Measurements from ENCODE around the gene BLACAT1. TPM values are rescaled to one million over a fixed set of nuclear protein-coding genes. Genes with fewer than 3 reads are reported as not detected.
A peak's percentile ranks its signal among the peaks of the same experiment; 100 is the strongest.
"Not testable (repeated sequence)": the region's sequence is repeated elsewhere in the genome, so short reads cannot be mapped to it uniquely, and the experiment has no call there.

Gene BLACAT1
- total RNA-seq, 2 experiments from 2014 or later: 0.90 to 1.2 TPM

GRCh38 chr1:205481629-205482151 lies 25.8 kb upstream of the BLACAT1 start:
- intact Hi-C loops (cut with micrococcal nuclease): loop anchor here (5.0 kb wide), 1 partner anchor 39 kb away; no protein-coding TSS in a partner anchor
- Mint-ChIP-seq H3K4me3 (no peak overlapping the region), H3K36me3 (no peaks in the 10 kb centered on the region), H3K27ac (peak overlapping the region; percentile 77), H3K27me3 (peaks cover 16% of the 10 kb centered on the region), H3K9me3 (no peaks in the 10 kb centered on the region), H3K4me1 (ENCODE audit: low read depth) (peaks cover 22% of the 10 kb centered on the region)
- ChIA-PET POLR2A (no interaction called here), CTCF (interaction anchor here (0.7 to 9.2 kb wide), 9 partner anchors 29 to 208 kb away, joined by 3 to 201 read pairs (median 6); no protein-coding TSS in a partner anchor)
- DNase-seq: peak; percentile 19

GRCh38 chr1:205481218-205481617 lies 25.4 kb upstream of the BLACAT1 start:
- no peak for DNase-seq
- POLR2A ChIA-PET: no interaction called here
- H3K4me1 Mint-ChIP-seq (ENCODE audit: low read depth): peaks cover 22% of the 10 kb centered on the region
- no peaks in the 10 kb centered on the region for H3K9me3 Mint-ChIP-seq
- intact Hi-C loops (cut with micrococcal nuclease): loop anchor here (5.0 kb wide), 1 partner anchor 39 kb away; no protein-coding TSS in a partner anchor
- H3K27me3 Mint-ChIP-seq: peaks cover 16% of the 10 kb centered on the region
- peak overlapping the region; percentile 77 for H3K27ac Mint-ChIP-seq
- CTCF ChIA-PET: interaction anchor here (0.9 to 9.2 kb wide), 6 partner anchors 43 to 208 kb away, joined by 3 to 133 read pairs (median 4); no protein-coding TSS in a partner anchor
- H3K4me3 Mint-ChIP-seq: no peak overlapping the region
- no peaks in the 10 kb centered on the region for H3K36me3 Mint-ChIP-seq

GRCh38 chr1:205480349-205480985 lies 24.6 kb upstream of the BLACAT1 start:
- peak; percentile 82 for DNase-seq
- peak overlapping the region; percentile 61 for H3K27ac Mint-ChIP-seq
- CTCF ChIA-PET: interaction anchor here (0.6 to 3.6 kb wide), 7 partner anchors 44 to 155 kb away, joined by 3 to 21 read pairs (median 3); no protein-coding TSS in a partner anchor
- H3K9me3 Mint-ChIP-seq: peaks cover 7% of the 10 kb centered on the region
- peak overlapping the region; percentile 10 for H3K4me3 Mint-ChIP-seq
- H3K36me3 Mint-ChIP-seq: peaks cover 2% of the 10 kb centered on the region
- intact Hi-C loops (cut with micrococcal nuclease): loop anchor here (5.0 kb wide), 1 partner anchor 38 kb away; no protein-coding TSS in a partner anchor
- POLR2A ChIA-PET: no interaction called here
- H3K4me1 Mint-ChIP-seq (ENCODE audit: low read depth): peaks cover 22% of the 10 kb centered on the region
- peaks cover 12% of the 10 kb centered on the region for H3K27me3 Mint-ChIP-seq

- H3K36me3 Mint-ChIP-seq: peaks cover 11% of the 10 kb centered on the region
- H3K27ac Mint-ChIP-seq; intact Hi-C loops (cut with micrococcal nuclease); DNase-seq; H3K4me3 Mint-ChIP-seq; POLR2A ChIA-PET: not testable (repeated sequence)
- peaks cover 22% of the 10 kb centered on the region for H3K4me1 Mint-ChIP-seq (ENCODE audit: low read depth)
- H3K9me3 Mint-ChIP-seq: peaks cover 18% of the 10 kb centered on the region
- CTCF ChIA-PET: interaction anchor here (1.1 to 10.3 kb wide), 7 partner anchors 8 to 143 kb away, joined by 3 to 75 read pairs (median 7); no protein-coding TSS in a partner anchor
- H3K27me3 Mint-ChIP-seq: peaks cover 18% of the 10 kb centered on the region
Observed at GRCh38 chr1:205478985-205479384, 23.1 kb upstream of the BLACAT1 start.

GRCh38 chr1:205477759-205478247 lies 22.0 kb upstream of the BLACAT1 start:
- no peak for DNase-seq
- ChIA-PET POLR2A (no interaction called here), CTCF (interaction anchor here (1.1 to 10.3 kb wide), 6 partner anchors 9 to 142 kb away, joined by 3 to 75 read pairs (median 8); no protein-coding TSS in a partner anchor)
- Mint-ChIP-seq H3K27me3 (peaks cover 22% of the 10 kb centered on the region), H3K36me3 (peaks cover 11% of the 10 kb centered on the region), H3K4me1 (ENCODE audit: low read depth) (peaks cover 22% of the 10 kb centered on the region), H3K4me3 (no peak overlapping the region), H3K9me3 (peaks cover 18% of the 10 kb centered on the region), H3K27ac (no peak overlapping the region)
- intact Hi-C loops (cut with micrococcal nuclease): no loop called here

GRCh38 chr1:205477121-205477758 lies 21.4 kb upstream of the BLACAT1 start:
- DNase-seq: no peak
- CTCF ChIA-PET: interaction anchor here (1.7 to 10.3 kb wide), 4 partner anchors 10 to 123 kb away, joined by 6 to 75 read pairs (median 15); no protein-coding TSS in a partner anchor
- Mint-ChIP-seq H3K4me3 (no peak overlapping the region), H3K9me3 (peaks cover 18% of the 10 kb centered on the region), H3K27me3 (peaks cover 28% of the 10 kb centered on the region), H3K36me3 (peaks cover 11% of the 10 kb centered on the region), H3K27ac (no peak overlapping the region), H3K4me1 (ENCODE audit: low read depth) (peaks cover 22% of the 10 kb centered on the region)
- POLR2A ChIA-PET: no interaction called here
- intact Hi-C loops (cut with micrococcal nuclease): no loop called here

GRCh38 chr1:205476648-205477047 lies 20.8 kb upstream of the BLACAT1 start:
- Mint-ChIP-seq H3K27me3 (peaks cover 32% of the 10 kb centered on the region), H3K36me3 (peaks cover 11% of the 10 kb centered on the region), H3K9me3 (peaks cover 18% of the 10 kb centered on the region), H3K4me3 (no peak overlapping the region), H3K4me1 (ENCODE audit: low read depth) (peaks cover 22% of the 10 kb centered on the region), H3K27ac (no peak overlapping the region)
- CTCF ChIA-PET: interaction anchor here (1.7 to 10.3 kb wide), 2 partner anchors 10 to 47 kb away, joined by 6 to 75 read pairs; no protein-coding TSS in a partner anchor
- POLR2A ChIA-PET: no interaction called here
- intact Hi-C loops (cut with micrococcal nuclease): no loop called here
- no peak for DNase-seq

- intact Hi-C loops (cut with micrococcal nuclease): no loop called here
- peaks cover 31% of the 10 kb centered on the region for H3K27me3 Mint-ChIP-seq
Observed at GRCh38 chr1:205475855-205476254, 20.0 kb upstream of the BLACAT1 start.

GRCh38 chr1:205474571-205474970 lies 18.7 kb upstream of the BLACAT1 start:
- CTCF ChIA-PET: interaction anchor here (0.7 to 10.3 kb wide), 6 partner anchors 12 to 122 kb away, joined by 4 to 75 read pairs (median 4); no protein-coding TSS in a partner anchor
- DNase-seq: no peak
- intact Hi-C loops (cut with micrococcal nuclease): no loop called here
- POLR2A ChIA-PET: no interaction called here
- Mint-ChIP-seq H3K27ac (no peak overlapping the region), H3K4me3 (no peak overlapping the region), H3K4me1 (ENCODE audit: low read depth) (peaks cover 1% of the 10 kb centered on the region), H3K27me3 (peaks cover 31% of the 10 kb centered on the region), H3K9me3 (peaks cover 18% of the 10 kb centered on the region), H3K36me3 (peaks cover 11% of the 10 kb centered on the region)

More at GRCh38 chr1:205475855-205476254, 20.0 kb upstream of the BLACAT1 start:
- ChIA-PET CTCF (interaction anchor here (0.6 to 10.3 kb wide), 5 partner anchors 11 to 123 kb away, joined by 3 to 75 read pairs (median 4); no protein-coding TSS in a partner anchor), POLR2A (no interaction called here)
- Mint-ChIP-seq H3K4me3 (no peak overlapping the region), H3K36me3 (peaks cover 11% of the 10 kb centered on the region), H3K4me1 (ENCODE audit: low read depth) (peaks cover 14% of the 10 kb centered on the region), H3K9me3 (peaks cover 18% of the 10 kb centered on the region), H3K27ac (no peak overlapping the region)
- no peak for DNase-seq

- ChIA-PET CTCF (interaction anchor here (1.5 to 10.3 kb wide), 4 partner anchors 13 to 50 kb away, joined by 3 to 75 read pairs (median 4); no protein-coding TSS in a partner anchor), POLR2A (no interaction called here)
- H3K4me1 Mint-ChIP-seq (ENCODE audit: low read depth): no peaks in the 10 kb centered on the region
- H3K9me3 Mint-ChIP-seq: peaks cover 18% of the 10 kb centered on the region
- DNase-seq: no peak
- H3K27ac Mint-ChIP-seq: no peak overlapping the region
- peaks cover 33% of the 10 kb centered on the region for H3K27me3 Mint-ChIP-seq
- intact Hi-C loops (cut with micrococcal nuclease): no loop called here
- H3K36me3 Mint-ChIP-seq: peaks cover 11% of the 10 kb centered on the region
- H3K4me3 Mint-ChIP-seq: no peak overlapping the region
Observed at GRCh38 chr1:205473966-205474365, 18.1 kb upstream of the BLACAT1 start.

GRCh38 chr1:205473475-205473874 lies 17.6 kb upstream of the BLACAT1 start:
- peaks cover 11% of the 10 kb centered on the region for H3K36me3 Mint-ChIP-seq
- DNase-seq: no peak
- CTCF ChIA-PET: interaction anchor here (1.5 to 10.3 kb wide), 4 partner anchors 13 to 50 kb away, joined by 3 to 75 read pairs (median 4); no protein-coding TSS in a partner anchor
- intact Hi-C loops (cut with micrococcal nuclease): no loop called here
- H3K4me3 Mint-ChIP-seq: no peak overlapping the region
- H3K4me1 Mint-ChIP-seq (ENCODE audit: low read depth): no peaks in the 10 kb centered on the region
- POLR2A ChIA-PET: no interaction called here
- H3K27me3 Mint-ChIP-seq: peaks cover 33% of the 10 kb centered on the region
- H3K9me3 Mint-ChIP-seq: peaks cover 18% of the 10 kb centered on the region
- H3K27ac Mint-ChIP-seq: no peak overlapping the region

Measured in activated CD4-positive, alpha-beta memory T cell treated with anti-CD3 and anti-CD28 coated beads for 36 hours (primary cell).